CD14-positive monocyte (primary cell): ENCODE data around the gene SRGAP1. TPM values are rescaled to one million over a fixed set of nuclear protein-coding genes. Genes with fewer than 3 reads are reported as not detected.
A peak's percentile ranks its signal among the peaks of the same experiment; 100 is the strongest.

Experiments used
- DNase-seq, 3 donors: peaks; one replicate each; pipeline ENCODE4 v3.0.0-alpha.2; 2011 to 2022
- H2AFZ ChIP-seq: 2 replicates; pipeline ENCODE4 v1.6.0; 2012; ENCODE audit warnings: mild to moderate bottlenecking, low read depth, low read length, inconsistent platforms; ENCODE audit not compliant: insufficient read depth, poor library complexity, severe bottlenecking
- H3K27ac ChIP-seq, 2 donors: 1 replicate in 1 of 2; 2 replicates in 1 of 2; pipeline ENCODE4 v1.5.1; 2012 to 2013; ENCODE audit warnings: low read length in 2 of 2, control low read depth in 1 of 2, inconsistent platforms in 1 of 2, low read depth in 1 of 2, mild to moderate bottlenecking in 1 of 2
- H3K27me3 ChIP-seq, 2 donors: one replicate each; pipeline versions ENCODE4 v1.6.0 to v1.6.1; 2011 to 2013; ENCODE audit warnings: low read length in 2 of 2; ENCODE audit not compliant: control insufficient read depth in 2 of 2, insufficient read depth in 2 of 2
- H3K36me3 ChIP-seq, 2 donors: replicated peaks in 1 of 2; 1 replicate in 1 of 2; 2 replicates in 1 of 2; pipeline versions ENCODE4 v1.5.1 to v1.6.1; 2012 to 2013; ENCODE audit warnings: low read length in 2 of 2, control low read depth in 1 of 2, inconsistent platforms in 1 of 2, mild to moderate bottlenecking in 1 of 2; ENCODE audit not compliant: insufficient read depth in 2 of 2, control insufficient read depth in 1 of 2
- H3K4me1 ChIP-seq, 2 donors: 1 replicate in 1 of 2; 2 replicates in 1 of 2; pipeline versions ENCODE4 v1.5.1 to v1.6.1; 2012 to 2013; ENCODE audit warnings: low read length in 2 of 2, control low read depth in 1 of 2, inconsistent platforms in 1 of 2, mild to moderate bottlenecking in 1 of 2, moderate library complexity in 1 of 2; ENCODE audit not compliant: insufficient read depth in 2 of 2, control insufficient read depth in 1 of 2
- H3K4me2 ChIP-seq: replicated peaks from 2 replicates; pipeline ENCODE3; 2012; ENCODE audit warnings: low read length, moderate library complexity, mild to moderate bottlenecking; ENCODE audit not compliant: poor library complexity, severe bottlenecking; ENCODE audit errors: extremely low read depth
- H3K4me3 ChIP-seq, 3 experiments: fragments of 200-600 bp in 1 of 3; sonication (generic) in 1 of 3; replicated peaks in 1 of 3; 1 replicate in 2 of 3; 2 replicates in 1 of 3; pipeline ENCODE4 v1.5.1; 2011 to 2013; ENCODE audit warnings: low read length in 3 of 3, mild to moderate bottlenecking in 3 of 3, control low read depth in 2 of 3, low read depth in 2 of 3, inconsistent platforms in 1 of 3, moderate library complexity in 1 of 3
- H3K79me2 ChIP-seq: 2 replicates; pipeline ENCODE4 v1.6.0; 2012; ENCODE audit warnings: mild to moderate bottlenecking, control low read depth, inconsistent platforms, low read length, moderate library complexity; ENCODE audit not compliant: insufficient read depth
- H3K9ac ChIP-seq: 2 replicates; pipeline ENCODE4 v1.6.0; 2017; ENCODE audit warnings: low read length, mild to moderate bottlenecking; ENCODE audit not compliant: insufficient read depth, poor library complexity, severe bottlenecking
- H3K9me3 ChIP-seq, 2 donors: replicated peaks in 1 of 2; 1 replicate in 1 of 2; 2 replicates in 1 of 2; pipeline versions ENCODE4 v1.5.1 to v1.6.1; 2012 to 2013; ENCODE audit warnings: low read length in 2 of 2, control low read depth in 1 of 2; ENCODE audit not compliant: control insufficient read depth in 1 of 2, insufficient read depth in 1 of 2
- H4K20me1 ChIP-seq: 2 replicates; pipeline ENCODE4 v1.6.0; 2012; ENCODE audit warnings: mild to moderate bottlenecking, low read length, control low read depth, moderate library complexity; ENCODE audit not compliant: insufficient read depth
- H3K27ac Mint-ChIP-seq, 7 donors: one replicate each; pipeline ENCODE4 v1.8.0; 2020; ENCODE audit warnings: mild to moderate bottlenecking in 7 of 7, mixed read lengths in 7 of 7, moderate library complexity in 6 of 7, inconsistent platforms in 2 of 7
- H3K27me3 Mint-ChIP-seq, 3 donors: one replicate each; pipeline ENCODE4 v1.8.0; 2021 to 2022; ENCODE audit warnings: low read depth in 3 of 3, mild to moderate bottlenecking in 3 of 3, mixed read lengths in 3 of 3, moderate library complexity in 3 of 3, inconsistent platforms in 1 of 3
- H3K36me3 Mint-ChIP-seq, 2 donors: one replicate each; pipeline ENCODE4 v1.8.0; 2020; ENCODE audit warnings: mixed read lengths in 2 of 2, inconsistent platforms in 1 of 2, mild to moderate bottlenecking in 1 of 2
- H3K4me1 Mint-ChIP-seq: one replicate; pipeline ENCODE4 v1.8.0; 2020; ENCODE audit warnings: mild to moderate bottlenecking, mixed read lengths
- H3K4me3 Mint-ChIP-seq, 2 donors: one replicate each; pipeline ENCODE4 v1.8.0; 2020; ENCODE audit warnings: mild to moderate bottlenecking in 2 of 2, mixed read lengths in 2 of 2, moderate library complexity in 1 of 2
- H3K9me3 Mint-ChIP-seq, 7 donors: one replicate each; pipeline ENCODE4 v1.8.0; 2020 to 2022; ENCODE audit warnings: mixed read lengths in 7 of 7, mild to moderate bottlenecking in 6 of 7, moderate library complexity in 6 of 7, inconsistent platforms in 2 of 7
- WGBS: methylation state at CpG from one replicate; pipeline ENCODE4 v1.1.5; 2013; ENCODE audit warnings: missing lambda C conversion rate; ENCODE audit not compliant: insufficient coverage; 5-methylcytosine and 5-hydroxymethylcytosine counted together
- intact Hi-C, 2 donors: fragments of 100-400 bp; cut with micrococcal nuclease; formaldehyde crosslinking; loops; one replicate each; pipeline versions ENCODE4 v1.15.0 to v1.15.1; 2023
- polyA plus RNA-seq, 3 donors: library from polyadenylated mRNA; depleted of rRNA in 1 of 3; unstranded in 2 of 3; stranded (reverse) in 1 of 3; fragments of 300-500 nt in 2 of 3; fragments of >200 nt in 1 of 3; fragmentation: Illumina TruSeq in 2 of 3; gene quantifications; 1 replicate in 2 of 3; 2 replicates in 1 of 3; pipeline ENCODE4 v1.2.3, GENCODE V29; 2012 to 2021
- TF ChIP-seq, protein P1 (sequence below): fragments of 200-600 bp; IDR thresholded peaks from one replicate; pipeline ENCODE4 v1.8.0; 2022; ENCODE audit warnings: antibody characterized with exemption, mild to moderate bottlenecking

Gene SRGAP1
- polyA plus RNA-seq, 3 donors = 0.05 to 0.52 (median 0.07) TPM

DNA sequence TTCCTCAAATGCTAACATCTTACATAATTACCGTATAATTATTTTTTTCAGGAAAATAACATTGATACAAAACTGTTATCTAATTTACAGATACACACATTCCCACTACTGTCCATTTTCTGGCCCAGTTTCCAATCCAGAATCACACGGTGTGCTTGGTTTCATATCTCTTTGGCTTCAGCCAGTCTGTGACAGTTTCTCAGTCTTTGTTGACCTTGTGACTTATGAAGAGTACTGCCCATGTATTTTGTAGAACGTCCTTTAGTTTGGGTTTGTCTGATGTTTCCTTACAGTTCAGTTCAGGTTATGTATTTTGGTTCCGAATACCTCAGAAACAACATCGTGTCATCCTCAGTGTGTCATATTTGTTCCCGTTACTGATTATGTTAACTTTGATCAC, 48.6 kb upstream of the SRGAP1 start:
- Mint-ChIP-seq H3K9me3 (no peaks in the 10 kb centered on the region), H3K36me3 (peaks cover 3 to 9% of the 10 kb centered on the region in 2 donors), H3K4me3 (no peak overlapping the region), H3K4me1 (no peaks in the 10 kb centered on the region), H3K27me3 (no peaks in the 10 kb centered on the region), H3K27ac (no peak overlapping the region)
- TF ChIP-seq, protein P1, sequence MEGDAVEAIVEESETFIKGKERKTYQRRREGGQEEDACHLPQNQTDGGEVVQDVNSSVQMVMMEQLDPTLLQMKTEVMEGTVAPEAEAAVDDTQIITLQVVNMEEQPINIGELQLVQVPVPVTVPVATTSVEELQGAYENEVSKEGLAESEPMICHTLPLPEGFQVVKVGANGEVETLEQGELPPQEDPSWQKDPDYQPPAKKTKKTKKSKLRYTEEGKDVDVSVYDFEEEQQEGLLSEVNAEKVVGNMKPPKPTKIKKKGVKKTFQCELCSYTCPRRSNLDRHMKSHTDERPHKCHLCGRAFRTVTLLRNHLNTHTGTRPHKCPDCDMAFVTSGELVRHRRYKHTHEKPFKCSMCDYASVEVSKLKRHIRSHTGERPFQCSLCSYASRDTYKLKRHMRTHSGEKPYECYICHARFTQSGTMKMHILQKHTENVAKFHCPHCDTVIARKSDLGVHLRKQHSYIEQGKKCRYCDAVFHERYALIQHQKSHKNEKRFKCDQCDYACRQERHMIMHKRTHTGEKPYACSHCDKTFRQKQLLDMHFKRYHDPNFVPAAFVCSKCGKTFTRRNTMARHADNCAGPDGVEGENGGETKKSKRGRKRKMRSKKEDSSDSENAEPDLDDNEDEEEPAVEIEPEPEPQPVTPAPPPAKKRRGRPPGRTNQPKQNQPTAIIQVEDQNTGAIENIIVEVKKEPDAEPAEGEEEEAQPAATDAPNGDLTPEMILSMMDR = no peak
- H3K4me2 ChIP-seq = no peak overlapping the region
- H3K27me3 ChIP-seq = no peaks in the 10 kb centered on the region
- H3K27ac ChIP-seq = no peak overlapping the region
- H4K20me1 ChIP-seq = no peaks in the 10 kb centered on the region
- no peak overlapping the region for H2AFZ ChIP-seq
- DNase-seq = no peak
- H3K79me2 ChIP-seq = no peaks in the 10 kb centered on the region
- 95% methylated on average over 4 of the region's 6 CpGs for WGBS
- H3K36me3 ChIP-seq = no peaks in the 10 kb centered on the region
- no peak overlapping the region for H3K4me3 ChIP-seq
- H3K9me3 ChIP-seq = no peaks in the 10 kb centered on the region
- no peak overlapping the region for H3K9ac ChIP-seq
- no peaks in the 10 kb centered on the region for H3K4me1 ChIP-seq
- intact Hi-C loops = no loop called here

- H3K4me3 ChIP-seq = no peak overlapping the region
- Mint-ChIP-seq H3K4me3 (no peak overlapping the region), H3K27ac (no peak overlapping the region), H3K4me1 (no peaks in the 10 kb centered on the region), H3K36me3 (peaks cover 5% of the 10 kb centered on the region in 2 donors), H3K9me3 (no peaks in the 10 kb centered on the region), H3K27me3 (no peaks in the 10 kb centered on the region)
- DNase-seq = peak in 2 of 3 donors; percentile 7 to 25
- no peak overlapping the region for H2AFZ ChIP-seq
- no peaks in the 10 kb centered on the region for H3K79me2 ChIP-seq
- 92% methylated on average over 2 of the region's 6 CpGs for WGBS
- no peaks in the 10 kb centered on the region for H4K20me1 ChIP-seq
- peaks cover 0 to 13% of the 10 kb centered on the region in 2 donors for H3K36me3 ChIP-seq
- no peaks in the 10 kb centered on the region for H3K27me3 ChIP-seq
- H3K4me1 ChIP-seq = no peaks in the 10 kb centered on the region
- no peaks in the 10 kb centered on the region for H3K9me3 ChIP-seq
- TF ChIP-seq, protein P1 = peak; percentile 73
- H3K4me2 ChIP-seq = no peak overlapping the region
- H3K9ac ChIP-seq = no peak overlapping the region
- no peak overlapping the region for H3K27ac ChIP-seq
- intact Hi-C loops = loop anchor here in 1 of 2 donors (10.0 kb wide), 1 partner anchor 137 kb away; the partner anchor contains the start of gene DPY19L2
Observed at GRCh38 chr12:63802012-63802608, 42.4 kb upstream of the SRGAP1 start.
